Astrocyte (in vitro differentiated cells and primary cell): ENCODE results near the gene ZC3HAV1. TPM values are rescaled to one million over a fixed set of nuclear protein-coding genes. Genes with fewer than 3 reads are reported as not detected.

Experiments
- DNase-seq: peaks from one replicate; pipeline ENCODE4 v3.0.0-alpha.2; 2010; ENCODE audit warnings: low read depth
- FAIRE-seq: peaks from 2 replicates; lab custom pipeline; 2011; peaks lifted over from hg19 to GRCh38; lab: Jason Lieb, UNC
- H2AFZ ChIP-seq: 2 replicates; pipeline ENCODE4 v1.6.0; 2012; ENCODE audit warnings: low read depth, low read length, inconsistent platforms
- H3K27ac ChIP-seq: 2 replicates; pipeline ENCODE4 v1.5.1; 2011; ENCODE audit warnings: low read depth, low read length, inconsistent platforms
- H3K27me3 ChIP-seq: 2 replicates; pipeline ENCODE4 v1.6.0; 2011; ENCODE audit warnings: low read length, inconsistent platforms; ENCODE audit not compliant: insufficient read depth
- H3K36me3 ChIP-seq: 2 replicates; pipeline ENCODE4 v1.5.1; 2011; ENCODE audit warnings: low read length, inconsistent platforms; ENCODE audit not compliant: insufficient read depth
- H3K4me1 ChIP-seq: 2 replicates; pipeline ENCODE4 v1.5.1; 2011; ENCODE audit warnings: low read length, inconsistent platforms; ENCODE audit not compliant: insufficient read depth
- H3K4me2 ChIP-seq: 2 replicates; pipeline ENCODE4 v1.6.0; 2012; ENCODE audit warnings: low read length, inconsistent platforms
- H3K4me3 ChIP-seq: 2 replicates; pipeline ENCODE4 v1.5.1; 2011; ENCODE audit warnings: low read depth, mild to moderate bottlenecking, low read length, inconsistent platforms; ENCODE audit not compliant: insufficient read depth
- H3K79me2 ChIP-seq: 2 replicates; pipeline ENCODE4 v1.6.0; 2012; ENCODE audit warnings: mild to moderate bottlenecking, low read length, inconsistent platforms; ENCODE audit not compliant: insufficient read depth
- H3K9ac ChIP-seq: 2 replicates; pipeline ENCODE4 v1.6.0; 2012; ENCODE audit warnings: mild to moderate bottlenecking, low read length, inconsistent platforms
- H3K9me3 ChIP-seq: 2 replicates; pipeline ENCODE4 v1.5.1; 2012; ENCODE audit warnings: low read depth, mild to moderate bottlenecking, low read length, inconsistent platforms; ENCODE audit not compliant: insufficient read depth
- H4K20me1 ChIP-seq: 2 replicates; pipeline ENCODE4 v1.6.0; 2012; ENCODE audit warnings: low read length, inconsistent platforms; ENCODE audit not compliant: insufficient read depth
- H3K27ac Mint-ChIP-seq: one replicate; pipeline ENCODE4 v1.8.0; 2021; ENCODE audit warnings: mild to moderate bottlenecking, mixed read lengths; ENCODE audit not compliant: unreplicated experiment
- H3K27me3 Mint-ChIP-seq: one replicate; pipeline ENCODE4 v1.8.0; 2021; ENCODE audit warnings: low read depth, mixed read lengths; ENCODE audit not compliant: unreplicated experiment
- H3K36me3 Mint-ChIP-seq: one replicate; pipeline ENCODE4 v1.8.0; 2021; ENCODE audit warnings: low read depth, mixed read lengths; ENCODE audit not compliant: unreplicated experiment
- H3K4me1 Mint-ChIP-seq: one replicate; pipeline ENCODE4 v1.8.0; 2021; ENCODE audit warnings: low read depth, mixed read lengths; ENCODE audit not compliant: unreplicated experiment
- H3K4me3 Mint-ChIP-seq: one replicate; pipeline ENCODE4 v1.8.0; 2021; ENCODE audit warnings: mild to moderate bottlenecking, moderate library complexity, mixed read lengths; ENCODE audit not compliant: unreplicated experiment
- H3K9me3 Mint-ChIP-seq: one replicate; pipeline ENCODE4 v1.8.0; 2021; ENCODE audit warnings: mild to moderate bottlenecking, mixed read lengths; ENCODE audit not compliant: unreplicated experiment
- EZH2 ChIP-seq: IDR thresholded peaks from 2 replicates; pipeline ENCODE4 v1.6.1; 2012; ENCODE audit warnings: mild to moderate bottlenecking, low read length, inconsistent platforms; ENCODE audit not compliant: insufficient read depth
- total RNA-seq: library from RNA; stranded (reverse); gene quantifications from 2 replicates; pipeline ENCODE4 v1.2.1, GENCODE V29; 2021
- TF ChIP-seq, protein P1 (sequence below): IDR thresholded peaks from 2 replicates; pipeline ENCODE4 v1.5.1; 2011; ENCODE audit warnings: low read depth, mild to moderate bottlenecking, inconsistent platforms, low read length, moderate library complexity; ENCODE audit not compliant: insufficient read depth

ZC3HAV1 gene
- total RNA-seq, 1 donor from 2014 or later: 63.8 TPM

- TF ChIP-seq, protein P1, sequence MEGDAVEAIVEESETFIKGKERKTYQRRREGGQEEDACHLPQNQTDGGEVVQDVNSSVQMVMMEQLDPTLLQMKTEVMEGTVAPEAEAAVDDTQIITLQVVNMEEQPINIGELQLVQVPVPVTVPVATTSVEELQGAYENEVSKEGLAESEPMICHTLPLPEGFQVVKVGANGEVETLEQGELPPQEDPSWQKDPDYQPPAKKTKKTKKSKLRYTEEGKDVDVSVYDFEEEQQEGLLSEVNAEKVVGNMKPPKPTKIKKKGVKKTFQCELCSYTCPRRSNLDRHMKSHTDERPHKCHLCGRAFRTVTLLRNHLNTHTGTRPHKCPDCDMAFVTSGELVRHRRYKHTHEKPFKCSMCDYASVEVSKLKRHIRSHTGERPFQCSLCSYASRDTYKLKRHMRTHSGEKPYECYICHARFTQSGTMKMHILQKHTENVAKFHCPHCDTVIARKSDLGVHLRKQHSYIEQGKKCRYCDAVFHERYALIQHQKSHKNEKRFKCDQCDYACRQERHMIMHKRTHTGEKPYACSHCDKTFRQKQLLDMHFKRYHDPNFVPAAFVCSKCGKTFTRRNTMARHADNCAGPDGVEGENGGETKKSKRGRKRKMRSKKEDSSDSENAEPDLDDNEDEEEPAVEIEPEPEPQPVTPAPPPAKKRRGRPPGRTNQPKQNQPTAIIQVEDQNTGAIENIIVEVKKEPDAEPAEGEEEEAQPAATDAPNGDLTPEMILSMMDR: no peak
- no peak for TF ChIP-seq EZH2
- H3K4me2 ChIP-seq: no peak overlapping the region
- H3K9me3 ChIP-seq: no peaks in the 10 kb centered on the region
- no peak for FAIRE-seq
- Mint-ChIP-seq H3K36me3 (peaks cover 28% of the 10 kb centered on the region), H3K4me1 (peaks cover 7% of the 10 kb centered on the region), H3K27ac (no peak overlapping the region), H3K4me3 (no peak overlapping the region), H3K9me3 (no peaks in the 10 kb centered on the region), H3K27me3 (no peaks in the 10 kb centered on the region)
- H2AFZ ChIP-seq: no peak overlapping the region
- no peak for DNase-seq
- no peaks in the 10 kb centered on the region for H3K79me2 ChIP-seq
- peaks cover 4% of the 10 kb centered on the region for H3K36me3 ChIP-seq
- no peak overlapping the region for H3K4me3 ChIP-seq
- no peaks in the 10 kb centered on the region for H3K27me3 ChIP-seq
- no peak overlapping the region for H3K27ac ChIP-seq
- H4K20me1 ChIP-seq: no peaks in the 10 kb centered on the region
- no peaks in the 10 kb centered on the region for H3K4me1 ChIP-seq
- H3K9ac ChIP-seq: no peak overlapping the region
Observed at GRCh38 chr7:139047970-139048369, 61.5 kb downstream of the ZC3HAV1 start.

DNA sequence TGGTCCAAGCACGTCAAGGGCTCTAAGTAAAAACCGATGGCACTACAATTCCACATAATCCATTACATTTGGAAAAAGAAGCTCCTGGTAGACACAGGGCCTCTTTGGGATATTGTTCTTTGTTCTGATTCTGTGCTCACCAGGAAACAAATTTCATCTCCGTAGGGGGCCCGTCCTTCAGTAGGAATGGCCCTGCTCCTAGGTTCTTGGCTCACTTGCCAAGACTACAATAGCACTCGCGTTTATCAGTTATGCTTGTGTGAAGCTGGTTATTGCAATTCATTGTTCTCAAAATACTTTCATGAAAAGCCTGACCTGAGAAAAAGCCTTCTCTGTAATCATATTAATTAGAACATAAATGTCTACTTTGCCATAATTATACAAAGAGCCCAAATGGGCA lies 63.4 kb downstream of the ZC3HAV1 start:
- no peaks in the 10 kb centered on the region for H3K9me3 Mint-ChIP-seq
- H3K4me3 ChIP-seq: no peak overlapping the region
- H3K27me3 Mint-ChIP-seq: no peaks in the 10 kb centered on the region
- no peaks in the 10 kb centered on the region for H3K27me3 ChIP-seq
- H3K27ac ChIP-seq: no peak overlapping the region
- H3K9me3 ChIP-seq: no peaks in the 10 kb centered on the region
- H3K4me2 ChIP-seq: no peak overlapping the region
- H2AFZ ChIP-seq: no peak overlapping the region
- no peaks in the 10 kb centered on the region for H4K20me1 ChIP-seq
- peaks cover 24% of the 10 kb centered on the region for H3K36me3 Mint-ChIP-seq
- H3K27ac Mint-ChIP-seq: no peak overlapping the region
- FAIRE-seq: no peak
- H3K4me1 ChIP-seq: no peaks in the 10 kb centered on the region
- no peaks in the 10 kb centered on the region for H3K79me2 ChIP-seq
- H3K36me3 ChIP-seq: peaks cover 4% of the 10 kb centered on the region
- peaks cover 7% of the 10 kb centered on the region for H3K4me1 Mint-ChIP-seq
- no peak for DNase-seq
- no peak overlapping the region for H3K9ac ChIP-seq
- TF ChIP-seq EZH2: no peak
- TF ChIP-seq, protein P1: no peak
- no peak overlapping the region for H3K4me3 Mint-ChIP-seq

DNA sequence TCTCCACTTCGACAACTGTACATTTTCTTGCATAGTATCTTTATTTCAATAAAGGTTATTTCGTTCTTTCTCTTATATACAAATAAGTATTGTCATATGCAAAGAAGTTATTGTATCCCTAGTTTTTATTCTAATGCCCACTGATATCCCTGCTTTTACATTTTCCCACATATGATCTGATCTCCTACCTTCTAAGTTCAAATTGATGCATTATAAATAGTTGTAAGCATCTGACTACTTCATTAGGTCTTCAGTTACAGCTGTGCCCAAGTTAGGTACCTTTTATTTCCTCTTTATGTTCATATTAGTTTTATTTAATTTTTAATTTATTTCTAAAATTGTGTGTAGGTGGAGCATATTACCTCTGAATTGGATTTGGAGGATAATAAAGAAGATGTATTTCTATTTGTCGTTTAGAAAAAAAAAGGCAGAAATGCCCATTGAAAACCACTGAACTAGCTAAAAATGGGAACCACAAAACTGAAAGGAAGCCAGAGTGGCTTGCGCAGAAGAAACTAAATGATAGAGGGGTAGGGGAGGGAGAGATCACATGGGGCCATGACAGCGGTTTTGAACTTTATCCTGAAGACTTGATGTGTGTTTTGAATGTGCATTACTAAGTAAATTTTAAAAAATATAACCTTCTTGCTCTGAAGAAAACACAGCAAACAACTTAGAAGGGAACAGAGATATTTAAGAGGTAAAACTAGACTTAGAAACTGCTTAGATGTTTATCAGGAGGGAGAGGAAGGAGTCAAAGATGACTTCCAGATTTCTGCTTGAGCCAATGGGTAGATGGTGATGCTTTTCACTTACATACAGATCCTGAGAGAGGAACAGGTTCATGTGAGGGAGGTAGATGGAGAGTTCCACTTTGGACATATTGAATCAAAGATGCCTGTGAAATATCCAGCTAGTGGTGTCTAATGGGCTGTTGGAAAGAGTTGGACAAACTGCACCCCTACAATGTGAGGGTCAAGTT lies 64.4 kb downstream of the ZC3HAV1 start:
- Histone ChIP-seq H3K9me3 (no peaks in the 10 kb centered on the region), H3K4me1 (no peaks in the 10 kb centered on the region), H3K27me3 (no peaks in the 10 kb centered on the region), H3K4me2 (no peak overlapping the region), H3K9ac (no peak overlapping the region), H3K79me2 (no peaks in the 10 kb centered on the region), H4K20me1 (no peaks in the 10 kb centered on the region), H3K36me3 (peaks cover 4% of the 10 kb centered on the region), H2AFZ (no peak overlapping the region), H3K4me3 (no peak overlapping the region), H3K27ac (no peak overlapping the region)
- FAIRE-seq: no peak
- TF ChIP-seq, protein P1: no peak
- no peak for TF ChIP-seq EZH2
- Mint-ChIP-seq H3K4me3 (no peak overlapping the region), H3K9me3 (no peaks in the 10 kb centered on the region), H3K4me1 (peaks cover 6% of the 10 kb centered on the region), H3K27ac (no peak overlapping the region), H3K27me3 (peaks cover 1% of the 10 kb centered on the region), H3K36me3 (peaks cover 22% of the 10 kb centered on the region)
- DNase-seq: no peak
